ENCODE measurements around the gene USP12. TPM values are rescaled to one million over a fixed set of nuclear protein-coding genes. Genes with fewer than 3 reads are reported as not detected.

The USP12 gene
- total and polyA plus RNA-seq, 4 donors = 5.7 to 43.7 (median 11.9) TPM

GRCh38 chr13:27064252-27064995 lies 107.2 kb downstream of the USP12 start:
- Histone ChIP-seq H3K9ac (ENCODE audit: low read depth in 1 of 2, low read length in 2 of 2) (no peak overlapping the region), H3K4me1 (ENCODE audit: control insufficient read depth in 4 of 4, insufficient read depth in 4 of 4, low read length in 3 of 4) (no peaks in the 10 kb centered on the region), H3K36me3 (ENCODE audit: control insufficient read depth in 4 of 4, insufficient read depth in 3 of 4, low read depth in 1 of 4, low read length in 3 of 4) (peaks cover 0 to 17% (median 7%) of the 10 kb centered on the region in 4 donors), H3K9me3 (ENCODE audit: control insufficient read depth in 4 of 4, low read length in 3 of 4) (no peaks in the 10 kb centered on the region), H3K4me3 (ENCODE audit: low read depth in 1 of 3, low read length in 3 of 3) (no peak overlapping the region), H3K27ac (ENCODE audit: low read depth in 1 of 2, low read length in 2 of 2) (no peak overlapping the region), H3K27me3 (ENCODE audit: control insufficient read depth in 4 of 4, insufficient read depth in 4 of 4, low read length in 3 of 4) (no peaks in the 10 kb centered on the region)
- 86% methylated on average over 9 of the region's 9 CpGs for WGBS
- TF ChIP-seq SP1 (IDR thresholded peaks at IDR 0.05) = no peak
- TF ChIP-seq FOXA1 (IDR thresholded peaks at IDR 0.05) = no peak
- TF ChIP-seq, protein P1, sequence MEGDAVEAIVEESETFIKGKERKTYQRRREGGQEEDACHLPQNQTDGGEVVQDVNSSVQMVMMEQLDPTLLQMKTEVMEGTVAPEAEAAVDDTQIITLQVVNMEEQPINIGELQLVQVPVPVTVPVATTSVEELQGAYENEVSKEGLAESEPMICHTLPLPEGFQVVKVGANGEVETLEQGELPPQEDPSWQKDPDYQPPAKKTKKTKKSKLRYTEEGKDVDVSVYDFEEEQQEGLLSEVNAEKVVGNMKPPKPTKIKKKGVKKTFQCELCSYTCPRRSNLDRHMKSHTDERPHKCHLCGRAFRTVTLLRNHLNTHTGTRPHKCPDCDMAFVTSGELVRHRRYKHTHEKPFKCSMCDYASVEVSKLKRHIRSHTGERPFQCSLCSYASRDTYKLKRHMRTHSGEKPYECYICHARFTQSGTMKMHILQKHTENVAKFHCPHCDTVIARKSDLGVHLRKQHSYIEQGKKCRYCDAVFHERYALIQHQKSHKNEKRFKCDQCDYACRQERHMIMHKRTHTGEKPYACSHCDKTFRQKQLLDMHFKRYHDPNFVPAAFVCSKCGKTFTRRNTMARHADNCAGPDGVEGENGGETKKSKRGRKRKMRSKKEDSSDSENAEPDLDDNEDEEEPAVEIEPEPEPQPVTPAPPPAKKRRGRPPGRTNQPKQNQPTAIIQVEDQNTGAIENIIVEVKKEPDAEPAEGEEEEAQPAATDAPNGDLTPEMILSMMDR (IDR thresholded peaks at IDR 0.05; ENCODE audit: low read depth, low read length, missing input control) = no peak
- no peak for TF ChIP-seq EGR1 (IDR thresholded peaks at IDR 0.05; ENCODE audit: low read depth in 2 of 2)
- no peak for TF ChIP-seq JUND (IDR thresholded peaks at IDR 0.05)
- no peak for TF ChIP-seq YY1 (IDR thresholded peaks at IDR 0.05)
- no peak for TF ChIP-seq NR2F2 (IDR thresholded peaks at IDR 0.05)
- TF ChIP-seq RAD21 (IDR thresholded peaks at IDR 0.05) = no peak
- DNase-seq (ENCODE audit: low spot score) = no peak

DNA sequence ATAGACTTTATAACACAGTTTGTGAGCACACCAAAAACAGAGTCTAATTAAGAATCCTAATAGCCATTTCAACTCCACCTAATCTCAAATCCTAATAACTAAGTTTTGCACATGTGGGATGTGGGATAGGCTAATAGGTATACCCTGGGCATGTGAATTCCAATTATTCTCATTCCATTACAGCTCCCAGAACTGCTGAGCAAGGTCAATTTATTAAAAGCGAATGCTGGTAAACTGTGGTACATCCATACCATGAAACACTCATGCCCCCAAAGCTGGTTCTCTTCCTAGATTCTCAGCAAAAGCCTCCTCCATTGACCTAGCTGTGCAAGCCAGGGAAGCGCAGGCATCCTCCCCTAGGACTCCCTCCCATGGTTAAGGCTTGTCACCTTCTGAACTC lies 113.8 kb downstream of the USP12 start:
- Histone ChIP-seq H3K9me3 (ENCODE audit: control insufficient read depth in 4 of 4, low read length in 3 of 4) (no peaks in the 10 kb centered on the region), H3K4me1 (ENCODE audit: control insufficient read depth in 4 of 4, insufficient read depth in 4 of 4, low read length in 3 of 4) (no peaks in the 10 kb centered on the region), H3K27ac (ENCODE audit: low read depth in 1 of 2, low read length in 2 of 2) (no peak overlapping the region), H3K27me3 (ENCODE audit: control insufficient read depth in 4 of 4, insufficient read depth in 4 of 4, low read length in 3 of 4) (no peaks in the 10 kb centered on the region), H3K9ac (ENCODE audit: low read depth in 1 of 2, low read length in 2 of 2) (no peak overlapping the region), H3K4me3 (ENCODE audit: low read depth in 1 of 3, low read length in 3 of 3) (no peak overlapping the region), H3K36me3 (ENCODE audit: control insufficient read depth in 4 of 4, insufficient read depth in 3 of 4, low read depth in 1 of 4, low read length in 3 of 4) (no peaks in the 10 kb centered on the region)
- no peak for DNase-seq (ENCODE audit: low spot score)
- 96% methylated on average over 2 of the region's 2 CpGs for WGBS
- TF ChIP-seq RAD21 (IDR thresholded peaks at IDR 0.05) (no peak), YY1 (IDR thresholded peaks at IDR 0.05) (no peak), ATF3 (IDR thresholded peaks at IDR 0.05) (no peak), FOXA1 (IDR thresholded peaks at IDR 0.05) (no peak), HNF4A (conservative IDR thresholded peaks at IDR 0.05) (no peak), JUND (IDR thresholded peaks at IDR 0.05) (no peak), TAF1 (conservative IDR thresholded peaks at IDR 0.05) (no peak), HNF4G (IDR thresholded peaks at IDR 0.05) (no peak), EGR1 (IDR thresholded peaks at IDR 0.05; ENCODE audit: low read depth in 2 of 2) (no peak), NR2F2 (IDR thresholded peaks at IDR 0.05) (no peak), FOXA2 (IDR thresholded peaks at IDR 0.05) (no peak), SP1 (IDR thresholded peaks at IDR 0.05) (no peak), GABPA (IDR thresholded peaks at IDR 0.05 in 1 of 2, conservative IDR thresholded peaks at IDR 0.05 in 1 of 2) (no peak)
- TF ChIP-seq, protein P2, sequence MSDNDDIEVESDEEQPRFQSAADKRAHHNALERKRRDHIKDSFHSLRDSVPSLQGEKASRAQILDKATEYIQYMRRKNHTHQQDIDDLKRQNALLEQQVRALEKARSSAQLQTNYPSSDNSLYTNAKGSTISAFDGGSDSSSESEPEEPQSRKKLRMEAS (IDR thresholded peaks at IDR 0.05) = no peak
- TF ChIP-seq, protein P1 (IDR thresholded peaks at IDR 0.05; ENCODE audit: low read depth, low read length, missing input control) = no peak

Measured in liver (tissue), 9 donors.